WTC11 (cell line): ENCODE measurements around the gene MAP9. TPM values are rescaled to one million over a fixed set of nuclear protein-coding genes. Genes with fewer than 3 reads are reported as not detected.

Experiments
- ATAC-seq: fragments of 200-7000 bp; cut with Tn5 transposase; 2 replicates; pipeline ENCODE4 v1.10.0; 2021; ENCODE audit warnings: mild to moderate bottlenecking, moderate library complexity
- CTCF ChIA-PET: fragments of 300-600 bp; sonication (Branson Sonifier 250); formaldehyde crosslinking; loops from one replicate; lab custom pipeline; 2021; ENCODE audit warnings: antibody characterized with exemption; lab: Charles Lee
- POLR2A ChIA-PET: fragments of 350-600 bp; sonication (Branson Sonifier 250); formaldehyde crosslinking; loops from one replicate; lab custom pipeline; 2021; ENCODE audit warnings: antibody characterized with exemption; lab: Charles Lee
- DNase-seq: peaks from one replicate; pipeline ENCODE4 v3.0.0; 2021; ENCODE audit warnings: low spot score
- H3K27ac Mint-ChIP-seq: 2 replicates; pipeline ENCODE4 v1.8.0; 2021; ENCODE audit warnings: mixed read lengths
- H3K27me3 Mint-ChIP-seq: 2 replicates; pipeline ENCODE4 v1.8.0; 2021; ENCODE audit warnings: low read depth, mild to moderate bottlenecking, moderate library complexity, mixed read lengths
- H3K36me3 Mint-ChIP-seq: 2 replicates; pipeline ENCODE4 v1.8.0; 2021; ENCODE audit warnings: mixed read lengths
- H3K4me1 Mint-ChIP-seq: 2 replicates; pipeline ENCODE4 v1.8.0; 2022; ENCODE audit warnings: mixed read lengths
- H3K4me3 Mint-ChIP-seq: 2 replicates; pipeline ENCODE4 v1.8.0; 2021; ENCODE audit warnings: mild to moderate bottlenecking, moderate library complexity, mixed read lengths
- H3K9me3 Mint-ChIP-seq: 2 replicates; pipeline ENCODE4 v1.8.0; 2021; ENCODE audit warnings: mixed read lengths
- ATF1 ChIP-seq: sonication (generic); formaldehyde crosslinking; IDR thresholded peaks from 2 replicates; pipeline ENCODE4 v1.8.1; 2023; ENCODE audit warnings: mild to moderate bottlenecking, moderate library complexity, missing genetic modification reagents
- CBFB ChIP-seq: sonication (generic); formaldehyde crosslinking; IDR thresholded peaks from 2 replicates; pipeline ENCODE4 v1.8.1; 2022; ENCODE audit warnings: mild to moderate bottlenecking, low read depth, missing genetic modification reagents
- CDX4 ChIP-seq: fragments of 250-450 bp; sonication (Bioruptor Pico); IDR thresholded peaks from 2 replicates; pipeline ENCODE4 v1.9.0; 2021; ENCODE audit warnings: moderate library complexity, mild to moderate bottlenecking, inconsistent platforms, borderline replicate concordance
- CTCF ChIP-seq: fragments of 200-600 bp; IDR thresholded peaks from 2 replicates; pipeline ENCODE4 v1.8.0; 2022; ENCODE audit warnings: antibody characterized with exemption
- E2F1 ChIP-seq: sonication (generic); formaldehyde crosslinking; IDR thresholded peaks from 2 replicates; pipeline ENCODE4 v1.8.0; 2022; ENCODE audit warnings: mild to moderate bottlenecking, missing genetic modification reagents
- E2F4 ChIP-seq: sonication (generic); formaldehyde crosslinking; IDR thresholded peaks from 2 replicates; pipeline ENCODE4 v1.8.1; 2022; ENCODE audit warnings: low read depth, mild to moderate bottlenecking, moderate library complexity, missing genetic modification reagents, borderline replicate concordance
- E2F5 ChIP-seq: sonication (generic); formaldehyde crosslinking; IDR thresholded peaks from 2 replicates; pipeline ENCODE4 v1.8.1; 2022; ENCODE audit warnings: mild to moderate bottlenecking, moderate library complexity, missing genetic modification reagents
- ERG ChIP-seq: fragments of 250-450 bp; sonication (Bioruptor Pico); IDR thresholded peaks from 2 replicates; pipeline ENCODE4 v1.8.0; 2021; ENCODE audit warnings: mild to moderate bottlenecking
- ETV6 ChIP-seq: sonication (generic); formaldehyde crosslinking; IDR thresholded peaks from 2 replicates; pipeline ENCODE4 v1.8.1; 2022; ENCODE audit warnings: mild to moderate bottlenecking, missing genetic modification reagents
- FOXP4 ChIP-seq: sonication (generic); formaldehyde crosslinking; IDR thresholded peaks from 2 replicates; pipeline ENCODE4 v1.8.0; 2022; ENCODE audit warnings: mild to moderate bottlenecking, missing genetic modification reagents
- GRHL2 ChIP-seq: fragments of 250-450 bp; sonication (Bioruptor Pico); IDR thresholded peaks from 2 replicates; pipeline ENCODE4 v1.8.0; 2022; ENCODE audit warnings: mild to moderate bottlenecking, moderate library complexity; ENCODE audit not compliant: insufficient replicate concordance, severe bottlenecking
- GTF2I ChIP-seq: fragments of 250-450 bp; sonication (Bioruptor Pico); conservative IDR thresholded peaks from 2 replicates; pipeline ENCODE4 v1.4.0; 2021; ENCODE audit warnings: mild to moderate bottlenecking
- MYBL2 ChIP-seq: sonication (generic); formaldehyde crosslinking; IDR thresholded peaks from 2 replicates; pipeline ENCODE4 v1.8.1; 2023; ENCODE audit warnings: mild to moderate bottlenecking, moderate library complexity, missing genetic modification reagents
- NFATC4 ChIP-seq: fragments of 250-450 bp; sonication (Bioruptor Pico); IDR thresholded peaks from 2 replicates; pipeline ENCODE4 v1.9.0; 2021; ENCODE audit warnings: mild to moderate bottlenecking
- NFYB ChIP-seq: sonication (generic); formaldehyde crosslinking; conservative IDR thresholded peaks from 2 replicates; pipeline ENCODE4 v1.8.0; 2022; ENCODE audit warnings: low read depth, missing genetic modification reagents
- NR3C1 ChIP-seq: sonication (generic); formaldehyde crosslinking; conservative IDR thresholded peaks from 2 replicates; pipeline ENCODE4 v1.8.1; 2023; ENCODE audit warnings: low read depth, mild to moderate bottlenecking, missing genetic modification reagents
- RORB ChIP-seq: fragments of 250-450 bp; sonication (Bioruptor Pico); IDR thresholded peaks from 2 replicates; pipeline ENCODE4 v1.9.0; 2021; ENCODE audit warnings: mild to moderate bottlenecking
- SP1 ChIP-seq: sonication (generic); formaldehyde crosslinking; conservative IDR thresholded peaks from 2 replicates; pipeline ENCODE4 v1.8.1; 2022; ENCODE audit warnings: missing genetic modification reagents
- TCF7 ChIP-seq: sonication (generic); formaldehyde crosslinking; IDR thresholded peaks from 2 replicates; pipeline ENCODE4 v1.8.0; 2022; ENCODE audit warnings: mild to moderate bottlenecking, low read depth, missing genetic modification reagents, moderate library complexity
- TEAD4 ChIP-seq: sonication (generic); formaldehyde crosslinking; IDR thresholded peaks from 2 replicates; pipeline ENCODE4 v1.8.0; 2022; ENCODE audit warnings: mild to moderate bottlenecking, missing genetic modification reagents
- total RNA-seq: library from RNA; stranded (reverse); gene quantifications from 3 replicates; pipeline ENCODE4 v1.2.3, GENCODE V29; 2021
- TF ChIP-seq, protein P1 (sequence below): sonication (generic); formaldehyde crosslinking; IDR thresholded peaks from 2 replicates; pipeline ENCODE4 v1.8.1; 2023; ENCODE audit warnings: mild to moderate bottlenecking, missing genetic modification reagents
- TF ChIP-seq, protein P2 (sequence below): sonication (generic); formaldehyde crosslinking; IDR thresholded peaks from 2 replicates; pipeline ENCODE4 v1.8.1; 2023; ENCODE audit warnings: mild to moderate bottlenecking, missing genetic modification reagents, borderline replicate concordance

The MAP9 gene
- total RNA-seq, 1 experiment from 2014 or later, result 19.0 TPM

- Mint-ChIP-seq H3K4me1 (no peaks in the 10 kb centered on the region), H3K9me3 (no peaks in the 10 kb centered on the region), H3K36me3 (no peaks in the 10 kb centered on the region), H3K27ac (no peak overlapping the region), H3K4me3 (no peak overlapping the region), H3K27me3 (peaks cover 31% of the 10 kb centered on the region)
- CTCF ChIA-PET, result no interaction called here
- DNase-seq (no peak), ATAC-seq (no peak)
- no peak for TF ChIP-seq NFYB
- TF ChIP-seq TEAD4 (CRISPR knock-in tag), result no peak
- TF ChIP-seq NR3C1 (CRISPR knock-in tag), result no peak
- no peak for TF ChIP-seq GTF2I (CRISPR knock-in tag)
- TF ChIP-seq NFATC4 (CRISPR knock-in tag), result no peak
- TF ChIP-seq FOXP4 (CRISPR knock-in tag), result no peak
- no peak for TF ChIP-seq E2F1
- no peak for TF ChIP-seq E2F5 (CRISPR knock-in tag)
- TF ChIP-seq SP1 (CRISPR knock-in tag), result no peak
- TF ChIP-seq, protein P1, sequence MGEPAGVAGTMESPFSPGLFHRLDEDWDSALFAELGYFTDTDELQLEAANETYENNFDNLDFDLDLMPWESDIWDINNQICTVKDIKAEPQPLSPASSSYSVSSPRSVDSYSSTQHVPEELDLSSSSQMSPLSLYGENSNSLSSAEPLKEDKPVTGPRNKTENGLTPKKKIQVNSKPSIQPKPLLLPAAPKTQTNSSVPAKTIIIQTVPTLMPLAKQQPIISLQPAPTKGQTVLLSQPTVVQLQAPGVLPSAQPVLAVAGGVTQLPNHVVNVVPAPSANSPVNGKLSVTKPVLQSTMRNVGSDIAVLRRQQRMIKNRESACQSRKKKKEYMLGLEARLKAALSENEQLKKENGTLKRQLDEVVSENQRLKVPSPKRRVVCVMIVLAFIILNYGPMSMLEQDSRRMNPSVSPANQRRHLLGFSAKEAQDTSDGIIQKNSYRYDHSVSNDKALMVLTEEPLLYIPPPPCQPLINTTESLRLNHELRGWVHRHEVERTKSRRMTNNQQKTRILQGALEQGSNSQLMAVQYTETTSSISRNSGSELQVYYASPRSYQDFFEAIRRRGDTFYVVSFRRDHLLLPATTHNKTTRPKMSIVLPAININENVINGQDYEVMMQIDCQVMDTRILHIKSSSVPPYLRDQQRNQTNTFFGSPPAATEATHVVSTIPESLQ (CRISPR knock-in tag), result no peak
- TF ChIP-seq CBFB (CRISPR knock-in tag), result no peak
- no peak for TF ChIP-seq MYBL2 (CRISPR knock-in tag)
- TF ChIP-seq ATF1 (CRISPR knock-in tag), result no peak
- TF ChIP-seq TCF7 (CRISPR knock-in tag), result no peak
- no peak for TF ChIP-seq ETV6 (CRISPR knock-in tag)
- TF ChIP-seq E2F4 (CRISPR knock-in tag), result no peak
- no peak for TF ChIP-seq GRHL2
- POLR2A ChIA-PET, result no interaction called here
These were observed 28.3 kb upstream of the MAP9 start for GRCh38 chr4:155405059-155405458.

DNA sequence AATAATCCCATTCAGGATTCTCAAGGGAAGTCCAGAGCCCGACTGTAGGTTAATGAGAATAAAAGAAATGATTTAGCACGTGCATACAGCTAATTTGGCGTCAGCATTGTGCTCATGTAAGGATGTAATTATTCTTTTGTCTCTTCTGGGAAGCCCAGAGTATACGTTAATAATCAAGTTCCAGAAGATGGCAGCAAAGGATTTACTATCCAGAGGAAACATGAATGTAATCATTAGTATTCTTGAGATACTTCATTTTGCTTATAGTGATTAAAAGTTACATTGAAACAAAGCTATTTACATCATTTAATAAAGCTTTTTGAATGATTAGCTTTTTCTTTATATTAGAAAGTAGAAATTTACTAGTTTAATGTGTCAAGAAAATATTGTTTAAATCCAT, 27.1 kb upstream of the MAP9 start:
- no peak for DNase-seq
- ATAC-seq, result peak; percentile 62; the same call in 1 of the 2 replicates
- Mint-ChIP-seq H3K9me3 (no peaks in the 10 kb centered on the region), H3K27ac (no peak overlapping the region), H3K36me3 (no peaks in the 10 kb centered on the region), H3K4me1 (no peaks in the 10 kb centered on the region), H3K4me3 (no peak overlapping the region), H3K27me3 (peaks cover 28% of the 10 kb centered on the region)
- ChIA-PET CTCF (interaction anchor here (0.6 to 1.3 kb wide), 4 partner anchors 125 to 550 kb away, joined by 3 to 9 read pairs (median 3); partner anchors contain the start of gene CTSO), POLR2A (no interaction called here)
- TF ChIP-seq CDX4 (no peak), RORB (CRISPR knock-in tag) (no peak), ERG (CRISPR knock-in tag) (no peak), CTCF (no peak)
- TF ChIP-seq, protein P2, sequence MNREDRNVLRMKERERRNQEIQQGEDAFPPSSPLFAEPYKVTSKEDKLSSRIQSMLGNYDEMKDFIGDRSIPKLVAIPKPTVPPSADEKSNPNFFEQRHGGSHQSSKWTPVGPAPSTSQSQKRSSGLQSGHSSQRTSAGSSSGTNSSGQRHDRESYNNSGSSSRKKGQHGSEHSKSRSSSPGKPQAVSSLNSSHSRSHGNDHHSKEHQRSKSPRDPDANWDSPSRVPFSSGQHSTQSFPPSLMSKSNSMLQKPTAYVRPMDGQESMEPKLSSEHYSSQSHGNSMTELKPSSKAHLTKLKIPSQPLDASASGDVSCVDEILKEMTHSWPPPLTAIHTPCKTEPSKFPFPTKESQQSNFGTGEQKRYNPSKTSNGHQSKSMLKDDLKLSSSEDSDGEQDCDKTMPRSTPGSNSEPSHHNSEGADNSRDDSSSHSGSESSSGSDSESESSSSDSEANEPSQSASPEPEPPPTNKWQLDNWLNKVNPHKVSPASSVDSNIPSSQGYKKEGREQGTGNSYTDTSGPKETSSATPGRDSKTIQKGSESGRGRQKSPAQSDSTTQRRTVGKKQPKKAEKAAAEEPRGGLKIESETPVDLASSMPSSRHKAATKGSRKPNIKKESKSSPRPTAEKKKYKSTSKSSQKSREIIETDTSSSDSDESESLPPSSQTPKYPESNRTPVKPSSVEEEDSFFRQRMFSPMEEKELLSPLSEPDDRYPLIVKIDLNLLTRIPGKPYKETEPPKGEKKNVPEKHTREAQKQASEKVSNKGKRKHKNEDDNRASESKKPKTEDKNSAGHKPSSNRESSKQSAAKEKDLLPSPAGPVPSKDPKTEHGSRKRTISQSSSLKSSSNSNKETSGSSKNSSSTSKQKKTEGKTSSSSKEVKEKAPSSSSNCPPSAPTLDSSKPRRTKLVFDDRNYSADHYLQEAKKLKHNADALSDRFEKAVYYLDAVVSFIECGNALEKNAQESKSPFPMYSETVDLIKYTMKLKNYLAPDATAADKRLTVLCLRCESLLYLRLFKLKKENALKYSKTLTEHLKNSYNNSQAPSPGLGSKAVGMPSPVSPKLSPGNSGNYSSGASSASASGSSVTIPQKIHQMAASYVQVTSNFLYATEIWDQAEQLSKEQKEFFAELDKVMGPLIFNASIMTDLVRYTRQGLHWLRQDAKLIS (CRISPR knock-in tag), result no peak
